H1 (cell line): Measurements from ENCODE around the gene MAPK4. TPM values are rescaled to one million over a fixed set of nuclear protein-coding genes. Genes with fewer than 3 reads are reported as not detected.

Source experiments
- CTCF ChIA-PET: fragments of 300-600 bp; sonication (Branson Sonifier 250); formaldehyde crosslinking; loops from one replicate; lab custom pipeline; 2021; ENCODE audit not compliant: partially characterized antibody; lab: Charles Lee
- POLR2A ChIA-PET: fragments of 300-600 bp; sonication (Branson Sonifier 250); formaldehyde crosslinking; loops from one replicate; lab custom pipeline; 2021; ENCODE audit warnings: inconsistent platforms; ENCODE audit not compliant: partially characterized antibody; lab: Charles Lee
- DNase-seq, 2 experiments: peaks; one replicate each; pipeline versions ENCODE4 v3.0.0 to v3.0.0-alpha.2; 2010 to 2022; ENCODE audit warnings: low spot score in 2 of 2, low read depth in 1 of 2, mixed read lengths in 1 of 2
- FAIRE-seq: peaks from 2 replicates; lab custom pipeline; 2011; peaks lifted over from hg19 to GRCh38; lab: Jason Lieb, UNC
- H2AFZ ChIP-seq: 2 replicates; pipeline ENCODE4 v1.8.1; 2012; ENCODE audit warnings: low read length, inconsistent platforms
- H2AK5ac ChIP-seq: 2 replicates; pipeline ENCODE4 v1.6.1; 2013; ENCODE audit warnings: low read depth, low read length
- H2BK120ac ChIP-seq: replicated peaks from 2 replicates; pipeline ENCODE3; 2013; ENCODE audit warnings: low read depth, low read length, inconsistent platforms
- H2BK12ac ChIP-seq: 2 replicates; pipeline ENCODE4 v1.6.1; 2013; ENCODE audit warnings: low read depth, low read length
- H2BK15ac ChIP-seq: 2 replicates; pipeline ENCODE4 v1.6.1; 2013; ENCODE audit warnings: low read length
- H2BK20ac ChIP-seq: 2 replicates; pipeline ENCODE4 v1.6.1; 2013; ENCODE audit warnings: low read length
- H2BK5ac ChIP-seq: 2 replicates; pipeline ENCODE4 v1.6.1; 2013; ENCODE audit warnings: low read depth, low read length
- H3K14ac ChIP-seq: 2 replicates; pipeline ENCODE4 v1.6.1; 2013; ENCODE audit warnings: inconsistent platforms; ENCODE audit not compliant: insufficient read length
- H3K18ac ChIP-seq: 2 replicates; pipeline ENCODE4 v1.6.1; 2013; ENCODE audit warnings: low read length; ENCODE audit errors: extremely low read depth
- H3K23ac ChIP-seq: 2 replicates; pipeline ENCODE4 v1.6.1; 2013; ENCODE audit warnings: inconsistent platforms; ENCODE audit not compliant: insufficient read length
- H3K23me2 ChIP-seq: 2 replicates; pipeline ENCODE4 v1.6.1; 2013; ENCODE audit warnings: low read depth, low read length
- H3K27ac ChIP-seq: 2 replicates; pipeline ENCODE4 v1.6.1; 2011; ENCODE audit warnings: low read depth, low read length, inconsistent platforms
- H3K27me3 ChIP-seq, 4 experiments: replicated peaks in 1 of 4; 1 replicate in 1 of 4; 2 replicates in 3 of 4; pipeline versions ENCODE4 v1.6.1 to v1.8.1; 2011 to 2013; ENCODE audit warnings: low read length in 3 of 4, mild to moderate bottlenecking in 3 of 4, inconsistent platforms in 2 of 4, mixed read lengths in 2 of 4, moderate library complexity in 1 of 4; ENCODE audit not compliant: control insufficient read depth in 3 of 4, insufficient read depth in 3 of 4; ENCODE audit errors: extremely low read depth in 1 of 4
- H3K36me3 ChIP-seq, 4 experiments: 2 replicates each; pipeline versions ENCODE4 v1.6.1 to v1.8.1; 2011 to 2013; ENCODE audit warnings: mild to moderate bottlenecking in 4 of 4, low read length in 3 of 4, moderate library complexity in 2 of 4, control low read depth in 1 of 4, inconsistent platforms in 1 of 4; ENCODE audit not compliant: insufficient read depth in 4 of 4, control insufficient read depth in 2 of 4
- H3K4ac ChIP-seq: replicated peaks from 2 replicates; pipeline ENCODE3; 2013; ENCODE audit warnings: low read length, low read depth, mixed read lengths, inconsistent platforms; ENCODE audit not compliant: insufficient read length
- H3K4me1 ChIP-seq, 4 experiments: replicated peaks in 1 of 4; 1 replicate in 1 of 4; 2 replicates in 3 of 4; pipeline versions ENCODE4 v1.6.1 to v1.8.1; 2011 to 2013; ENCODE audit warnings: low read length in 3 of 4, inconsistent platforms in 2 of 4, mixed read lengths in 1 of 4; ENCODE audit not compliant: insufficient read depth in 4 of 4, control insufficient read depth in 3 of 4
- H3K4me2 ChIP-seq, 2 experiments: 2 replicates each; pipeline versions ENCODE4 v1.6.1 to v1.8.1; 2011 to 2013; ENCODE audit warnings: low read depth in 2 of 2, low read length in 2 of 2, control low read depth in 1 of 2, inconsistent platforms in 1 of 2, mild to moderate bottlenecking in 1 of 2; ENCODE audit not compliant: insufficient read depth in 1 of 2
- H3K4me3 ChIP-seq, 4 experiments: fragments of 200-600, 300-600 bp in 1 of 4; sonication (generic), shearing (Covaris generic), sonication (Bioruptor Twin) in 1 of 4; 2 replicates each; pipeline versions ENCODE4 v1.5.1 to v1.8.1; 2011 to 2016; ENCODE audit warnings: low read length in 4 of 4, low read depth in 3 of 4, control low read depth in 2 of 4, inconsistent platforms in 2 of 4, mild to moderate bottlenecking in 2 of 4, mixed read lengths in 1 of 4, moderate library complexity in 1 of 4; ENCODE audit not compliant: insufficient read depth in 2 of 4; ENCODE audit errors: extremely low read depth in 1 of 4
- H3K56ac ChIP-seq: replicated peaks from 2 replicates; pipeline ENCODE3; 2013; ENCODE audit warnings: low read depth, mild to moderate bottlenecking, mixed read lengths, low read length, inconsistent platforms; ENCODE audit not compliant: insufficient read length
- H3K79me1 ChIP-seq: 2 replicates; pipeline ENCODE4 v1.6.1; 2013; ENCODE audit warnings: low read depth, low read length, control low read depth
- H3K79me2 ChIP-seq, 2 experiments: 2 replicates each; pipeline versions ENCODE4 v1.6.1 to v1.8.1; 2012 to 2013; ENCODE audit warnings: low read length in 2 of 2, mild to moderate bottlenecking in 2 of 2, inconsistent platforms in 1 of 2; ENCODE audit not compliant: insufficient read depth in 2 of 2, control insufficient read depth in 1 of 2
- H3K9ac ChIP-seq, 4 experiments: replicated peaks in 1 of 4; 1 replicate in 1 of 4; 2 replicates in 3 of 4; pipeline versions ENCODE4 v1.6.1 to v1.8.1; 2011 to 2013; ENCODE audit warnings: low read depth in 3 of 4, low read length in 3 of 4, control low read depth in 2 of 4, mild to moderate bottlenecking in 2 of 4, moderate library complexity in 2 of 4, inconsistent platforms in 1 of 4; ENCODE audit errors: extremely low read depth in 1 of 4
- H3K9me3 ChIP-seq, 2 experiments: 2 replicates each; pipeline versions ENCODE4 v1.6.1 to v1.8.1; 2012 to 2013; ENCODE audit warnings: mild to moderate bottlenecking in 2 of 2, moderate library complexity in 2 of 2, control low read depth in 1 of 2, inconsistent platforms in 1 of 2, low read depth in 1 of 2, low read length in 1 of 2, mixed read lengths in 1 of 2; ENCODE audit not compliant: insufficient read depth in 2 of 2
- H4K20me1 ChIP-seq, 2 experiments: replicated peaks in 1 of 2; 2 replicates each; pipeline versions ENCODE3 to v1.8.1; 2011 to 2013; ENCODE audit warnings: inconsistent platforms in 2 of 2, low read length in 2 of 2, mild to moderate bottlenecking in 1 of 2; ENCODE audit not compliant: insufficient read depth in 2 of 2, control insufficient read depth in 1 of 2
- H4K5ac ChIP-seq: 2 replicates; pipeline ENCODE4 v1.6.1; 2013; ENCODE audit warnings: low read length, low read depth, mixed read lengths, inconsistent platforms; ENCODE audit not compliant: insufficient read length
- H4K8ac ChIP-seq: 2 replicates; pipeline ENCODE4 v1.8.0; 2013; ENCODE audit warnings: mild to moderate bottlenecking, moderate library complexity, low read length, inconsistent platforms; ENCODE audit not compliant: insufficient read depth; ENCODE audit errors: extremely low read depth
- H4K91ac ChIP-seq: replicated peaks from 2 replicates; pipeline ENCODE3; 2013; ENCODE audit warnings: low read length, mixed read lengths, inconsistent platforms; ENCODE audit not compliant: insufficient read length
- CTCF ChIP-seq, 3 experiments: IDR thresholded peaks; 1 replicate in 2 of 3; 2 replicates in 1 of 3; pipeline versions ENCODE4 v1.5.1 to v1.6.1; 2011; ENCODE audit warnings: low read length in 3 of 3, mild to moderate bottlenecking in 3 of 3, inconsistent platforms in 2 of 3, low read depth in 1 of 3, moderate library complexity in 1 of 3; ENCODE audit not compliant: insufficient read depth in 1 of 3; ENCODE audit errors: control extremely low read depth in 1 of 3
- POLR2A ChIP-seq, 2 experiments: IDR thresholded peaks; 1 replicate in 1 of 2; 2 replicates in 1 of 2; pipeline ENCODE4 v1.6.1; 2011; ENCODE audit warnings: low read depth in 2 of 2, low read length in 2 of 2, mild to moderate bottlenecking in 2 of 2; ENCODE audit errors: control extremely low read depth in 1 of 2
- POU5F1 ChIP-seq: IDR thresholded peaks from 2 replicates; pipeline ENCODE4 v1.6.1; 2011; ENCODE audit warnings: low read depth, mild to moderate bottlenecking, low read length, moderate library complexity
- RAD21 ChIP-seq, 2 experiments: IDR thresholded peaks in 1 of 2; conservative IDR thresholded peaks in 1 of 2; 2 replicates each; pipeline ENCODE4 v1.6.1; 2011; ENCODE audit warnings: low read depth in 2 of 2, low read length in 2 of 2, improper control_type of control experiment in 1 of 2, inconsistent platforms in 1 of 2, mild to moderate bottlenecking in 1 of 2, moderate library complexity in 1 of 2
- WGBS, 2 experiments: shearing (Covaris generic) in 1 of 2; methylation state at CpG; one replicate each; pipeline versions ENCODE4 v1.1.6 to v1.1.7; 2013 to 2015; ENCODE audit warnings: low lambda C conversion rate in 2 of 2, mixed read lengths in 2 of 2, inconsistent platforms in 1 of 2, low coverage in 1 of 2, missing lambda C conversion rate in 1 of 2; ENCODE audit not compliant: insufficient replicate concordance in 2 of 2, insufficient coverage in 1 of 2, insufficient read length in 1 of 2; ENCODE audit errors: extremely low coverage in 1 of 2, missing lambda C conversion rate in 1 of 2; 5-methylcytosine and 5-hydroxymethylcytosine counted together
- polyA plus RNA-seq, 7 experiments: library from polyadenylated mRNA; depleted of rRNA in 3 of 7; stranded (reverse) in 5 of 7; unstranded in 2 of 7; fragments of >200 nt in 5 of 7; fragments of 200-250 nt in 2 of 7; gene quantifications; 1 replicate in 5 of 7; 2 replicates in 1 of 7; 4 replicates in 1 of 7; pipeline versions ENCODE4 v1.2.1 to v1.2.3, GENCODE V29; 2011 to 2013; ENCODE audit warnings: missing spikeins in 2 of 7, mixed read lengths in 2 of 7
- total RNA-seq: library from RNA; stranded (reverse); fragmentation: NEBNext Ultra II Directional; extraction: Animal tissue kit (Norgen Biotek cat#: 25700); gene quantifications from 2 replicates; pipeline ENCODE4 v1.2.1, GENCODE V29; 2021
- TF ChIP-seq, protein P1 (sequence below): IDR thresholded peaks from 2 replicates; pipeline ENCODE4 v1.6.1; 2012; ENCODE audit warnings: inconsistent platforms

Gene MAPK4
- total and polyA plus RNA-seq, 2 of the 8 experiments (the other 6 are each of a cell fraction or from before 2014, with no cell fraction given) = 3.2 to 3.7 TPM

DNA sequence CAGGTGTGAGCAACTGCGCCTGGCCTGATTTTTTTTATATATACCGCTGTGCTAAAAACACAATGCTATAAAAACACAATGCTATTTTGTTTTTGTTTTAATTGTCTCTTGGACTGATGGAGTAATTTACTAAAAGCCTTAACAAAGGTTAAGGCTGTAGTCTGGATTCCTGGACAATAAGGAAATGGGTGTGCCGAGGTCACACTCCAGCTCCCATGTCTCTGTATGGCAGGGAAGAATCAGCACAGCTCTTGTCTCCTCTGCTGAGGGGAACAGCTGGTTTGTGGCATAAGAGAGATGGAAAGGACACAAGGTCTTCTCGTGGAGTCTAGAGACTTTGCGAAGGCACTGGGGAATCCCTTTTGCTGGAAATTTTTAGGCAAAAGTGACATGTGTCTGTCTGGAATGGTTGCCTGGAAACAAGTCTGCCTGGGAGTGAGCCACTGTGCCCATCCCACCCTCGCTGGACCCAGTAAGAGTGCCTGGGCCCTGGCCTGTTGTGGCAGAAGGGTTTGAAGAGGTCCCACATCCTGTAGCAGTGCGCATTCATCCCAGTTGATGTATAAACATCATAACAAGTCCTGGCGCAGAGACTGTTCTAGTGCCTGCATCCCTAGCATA lies 73.1 kb downstream of the MAPK4 start:
- Histone ChIP-seq H4K20me1 (no peaks in the 10 kb centered on the region), H3K4me3 (no peak overlapping the region), H3K23ac (no peak overlapping the region), H3K79me1 (no peaks in the 10 kb centered on the region), H3K56ac (no peak overlapping the region), H3K27me3 (no peaks in the 10 kb centered on the region; a peak in 1 of 7 replicates), H2BK15ac (no peak overlapping the region), H2AK5ac (no peak overlapping the region), H3K4ac (no peak overlapping the region), H3K9ac (no peak overlapping the region), H3K79me2 (no peaks in the 10 kb centered on the region), H2BK5ac (no peak overlapping the region), H4K8ac (no peak overlapping the region), H3K18ac (no peak overlapping the region), H2BK12ac (no peak overlapping the region), H3K27ac (no peak overlapping the region), H2BK20ac (no peak overlapping the region), H4K5ac (no peak overlapping the region), H2AFZ (no peak overlapping the region), H3K4me2 (no peak overlapping the region), H4K91ac (no peak overlapping the region), H3K4me1 (peaks cover 0 to 10% (median 1%) of the 10 kb centered on the region in 4 experiments; a peak in 3 of 7 replicates), H2BK120ac (no peak overlapping the region), H3K9me3 (no peaks in the 10 kb centered on the region), H3K14ac (no peak overlapping the region), H3K23me2 (no peaks in the 10 kb centered on the region; the same call in 1 of the 2 replicates), H3K36me3 (no peaks in the 10 kb centered on the region)
- TF ChIP-seq, protein P1, sequence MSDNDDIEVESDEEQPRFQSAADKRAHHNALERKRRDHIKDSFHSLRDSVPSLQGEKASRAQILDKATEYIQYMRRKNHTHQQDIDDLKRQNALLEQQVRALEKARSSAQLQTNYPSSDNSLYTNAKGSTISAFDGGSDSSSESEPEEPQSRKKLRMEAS = no peak
- TF ChIP-seq POU5F1 (no peak), RAD21 (IDR thresholded peaks at IDR 0.05 in 1 of 2, conservative IDR thresholded peaks at IDR 0.05 in 1 of 2; ENCODE audit: low read depth in 2 of 2, low read length in 2 of 2) (no peak), POLR2A (IDR thresholded peaks at IDR 0.05; ENCODE audit: control extremely low read depth in 1 of 2, low read depth in 2 of 2, low read length in 2 of 2) (no peak), CTCF (IDR thresholded peaks at IDR 0.05; ENCODE audit: control extremely low read depth in 1 of 3, insufficient read depth in 1 of 3, low read depth in 1 of 3, low read length in 3 of 3) (no peak)
- CTCF ChIA-PET = interaction anchor here (0.6 to 2.4 kb wide), 3 partner anchors 12 to 1099 kb away, joined by 3 to 9 read pairs (median 3); no protein-coding TSS in a partner anchor
- 85% methylated on average over 8 of the region's 8 CpGs; no CpG with 5 or more reads in 1 of the 2 experiments for WGBS, 2 experiments
- POLR2A ChIA-PET = no interaction called here
- FAIRE-seq = no peak
- DNase-seq = no peak
